Endothelial cell (in vitro differentiated cells): Measurements from ENCODE around the gene TLE3. TPM values are rescaled to one million over a fixed set of nuclear protein-coding genes. Genes with fewer than 3 reads are reported as not detected.

Experiments
- DNase-seq: peaks from one replicate; pipeline ENCODE4 v3.0.0; 2021; ENCODE audit warnings: low spot score
- H3K27ac Mint-ChIP-seq: one replicate; pipeline ENCODE4 v1.8.0; 2021; ENCODE audit warnings: mixed read lengths, inconsistent platforms; ENCODE audit not compliant: unreplicated experiment
- H3K27me3 Mint-ChIP-seq: one replicate; pipeline ENCODE4 v1.8.0; 2021; ENCODE audit warnings: mild to moderate bottlenecking, moderate library complexity, mixed read lengths, inconsistent platforms; ENCODE audit not compliant: unreplicated experiment
- H3K36me3 Mint-ChIP-seq: one replicate; pipeline ENCODE4 v1.8.0; 2021; ENCODE audit warnings: mild to moderate bottlenecking, low read depth, mixed read lengths, inconsistent platforms; ENCODE audit not compliant: unreplicated experiment
- H3K4me1 Mint-ChIP-seq: one replicate; pipeline ENCODE4 v1.8.0; 2021; ENCODE audit warnings: mild to moderate bottlenecking, mixed read lengths, inconsistent platforms; ENCODE audit not compliant: unreplicated experiment
- H3K4me3 Mint-ChIP-seq: one replicate; pipeline ENCODE4 v1.8.0; 2021; ENCODE audit warnings: mild to moderate bottlenecking, mixed read lengths, inconsistent platforms; ENCODE audit not compliant: unreplicated experiment
- H3K9me3 Mint-ChIP-seq: one replicate; pipeline ENCODE4 v1.8.0; 2021; ENCODE audit warnings: mixed read lengths, inconsistent platforms; ENCODE audit not compliant: unreplicated experiment
- total RNA-seq: library from RNA; stranded (reverse); fragmentation: NEBNext Ultra II Directional; extraction: Animal tissue kit (Norgen Biotek cat#: 25700); gene quantifications from one replicate; pipeline ENCODE4 v1.2.1, GENCODE V29; 2021; ENCODE audit not compliant: unreplicated experiment
- TF ChIP-seq, protein P1 (sequence below): fragments of 200-600 bp; sonication (generic); IDR thresholded peaks from one replicate; pipeline ENCODE4 v1.5.0; 2021; ENCODE audit warnings: antibody characterized with exemption; ENCODE audit not compliant: unreplicated experiment

Gene TLE3
- total RNA-seq, 1 donor from 2014 or later, result 80.8 TPM

DNA sequence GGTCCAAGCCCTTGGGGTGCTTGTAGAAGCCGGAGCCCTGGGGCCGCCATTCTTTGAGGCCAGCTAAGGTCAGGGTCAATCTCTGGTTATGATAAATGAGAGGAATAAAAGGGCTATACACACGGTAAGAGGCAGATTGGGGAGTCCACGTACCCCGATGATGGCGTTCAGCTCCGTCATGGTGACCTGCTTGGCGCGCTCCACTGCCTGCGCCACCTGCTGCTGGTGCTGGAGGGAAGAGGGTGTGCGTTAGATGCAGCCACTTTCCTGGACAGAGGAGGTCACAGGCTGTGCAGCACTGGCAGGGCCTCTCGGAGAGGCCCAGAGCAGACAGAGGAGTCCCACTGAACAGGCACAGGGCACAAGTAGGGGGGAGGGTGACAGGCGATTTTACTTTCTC lies 23.3 kb downstream of the TLE3 start:
- H3K4me1 Mint-ChIP-seq, result peaks cover 4% of the 10 kb centered on the region
- H3K27ac Mint-ChIP-seq, result no peak overlapping the region
- H3K9me3 Mint-ChIP-seq, result no peaks in the 10 kb centered on the region
- DNase-seq, result no peak
- H3K27me3 Mint-ChIP-seq, result peaks cover 5% of the 10 kb centered on the region
- H3K4me3 Mint-ChIP-seq, result no peak overlapping the region
- TF ChIP-seq, protein P1, sequence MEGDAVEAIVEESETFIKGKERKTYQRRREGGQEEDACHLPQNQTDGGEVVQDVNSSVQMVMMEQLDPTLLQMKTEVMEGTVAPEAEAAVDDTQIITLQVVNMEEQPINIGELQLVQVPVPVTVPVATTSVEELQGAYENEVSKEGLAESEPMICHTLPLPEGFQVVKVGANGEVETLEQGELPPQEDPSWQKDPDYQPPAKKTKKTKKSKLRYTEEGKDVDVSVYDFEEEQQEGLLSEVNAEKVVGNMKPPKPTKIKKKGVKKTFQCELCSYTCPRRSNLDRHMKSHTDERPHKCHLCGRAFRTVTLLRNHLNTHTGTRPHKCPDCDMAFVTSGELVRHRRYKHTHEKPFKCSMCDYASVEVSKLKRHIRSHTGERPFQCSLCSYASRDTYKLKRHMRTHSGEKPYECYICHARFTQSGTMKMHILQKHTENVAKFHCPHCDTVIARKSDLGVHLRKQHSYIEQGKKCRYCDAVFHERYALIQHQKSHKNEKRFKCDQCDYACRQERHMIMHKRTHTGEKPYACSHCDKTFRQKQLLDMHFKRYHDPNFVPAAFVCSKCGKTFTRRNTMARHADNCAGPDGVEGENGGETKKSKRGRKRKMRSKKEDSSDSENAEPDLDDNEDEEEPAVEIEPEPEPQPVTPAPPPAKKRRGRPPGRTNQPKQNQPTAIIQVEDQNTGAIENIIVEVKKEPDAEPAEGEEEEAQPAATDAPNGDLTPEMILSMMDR, result no peak
- peaks cover 48% of the 10 kb centered on the region for H3K36me3 Mint-ChIP-seq

DNA sequence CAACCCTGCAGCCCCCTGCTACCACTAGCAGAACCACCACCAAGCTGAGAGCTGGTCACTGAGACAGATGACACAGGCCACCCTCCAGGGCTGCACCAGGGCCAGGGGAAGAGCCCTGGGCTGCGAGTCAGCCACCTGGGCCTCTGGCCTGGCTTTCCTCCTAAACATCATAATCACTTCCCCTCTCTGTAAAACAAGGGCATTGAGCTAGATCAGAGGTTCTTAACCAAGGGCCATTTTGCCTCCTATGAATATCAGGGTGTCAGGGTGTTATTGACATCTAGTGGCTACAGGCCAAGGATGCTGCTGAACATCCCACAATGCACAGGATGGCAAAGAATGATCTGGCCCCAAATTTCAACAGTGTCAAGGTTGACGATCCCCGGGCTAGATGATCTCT lies 25.2 kb downstream of the TLE3 start:
- H3K4me3 Mint-ChIP-seq, result peak overlapping the region; percentile 9
- TF ChIP-seq, protein P1, result no peak
- H3K27me3 Mint-ChIP-seq, result peaks cover 5% of the 10 kb centered on the region
- no peak overlapping the region for H3K27ac Mint-ChIP-seq
- H3K9me3 Mint-ChIP-seq, result no peaks in the 10 kb centered on the region
- no peak for DNase-seq
- H3K36me3 Mint-ChIP-seq, result peaks cover 54% of the 10 kb centered on the region
- H3K4me1 Mint-ChIP-seq, result peaks cover 4% of the 10 kb centered on the region

DNA sequence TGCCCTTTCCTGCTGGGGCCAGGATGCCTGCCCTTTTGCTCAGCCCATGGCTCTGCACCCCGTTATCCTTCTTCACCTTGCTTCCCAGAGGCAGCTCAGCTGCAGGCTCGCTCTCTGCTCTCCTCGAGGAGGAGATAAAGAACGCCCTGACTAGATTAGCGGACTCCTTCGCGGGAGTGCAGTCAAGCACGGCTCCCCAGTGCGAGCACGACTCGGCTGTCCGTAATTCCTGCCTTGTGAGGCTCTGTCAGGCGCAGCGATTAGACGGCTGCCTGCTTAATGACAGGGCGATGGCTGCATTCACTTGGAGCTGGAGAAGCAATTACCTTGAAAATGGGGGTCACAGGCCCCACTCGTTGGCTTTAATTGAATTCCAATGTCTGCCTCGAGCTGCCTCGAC lies 25.9 kb downstream of the TLE3 start:
- Mint-ChIP-seq H3K4me1 (peaks cover 4% of the 10 kb centered on the region), H3K4me3 (no peak overlapping the region), H3K36me3 (peaks cover 60% of the 10 kb centered on the region), H3K27ac (no peak overlapping the region), H3K27me3 (peaks cover 5% of the 10 kb centered on the region), H3K9me3 (no peaks in the 10 kb centered on the region)
- TF ChIP-seq, protein P1, result no peak
- DNase-seq, result no peak

DNA sequence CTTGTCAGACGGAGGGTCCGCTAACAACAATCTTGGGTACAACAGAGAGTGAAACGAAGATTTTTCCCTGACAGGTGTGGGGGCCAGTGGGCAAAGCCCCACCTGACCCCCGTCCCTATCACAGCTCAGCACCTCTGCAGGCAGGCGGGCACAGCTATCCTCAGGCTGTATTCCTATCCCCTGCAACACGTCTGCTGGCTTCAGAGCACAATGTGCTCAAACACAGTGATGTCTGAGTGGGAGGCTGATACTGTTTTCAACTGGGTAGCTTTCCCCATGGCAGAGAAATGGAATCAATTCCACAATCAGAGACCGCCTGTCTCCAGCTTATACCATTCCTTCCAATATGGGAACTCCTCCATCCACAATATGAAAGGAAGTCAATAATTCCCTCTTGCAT lies 28.0 kb downstream of the TLE3 start:
- H3K27me3 Mint-ChIP-seq, result peaks cover 5% of the 10 kb centered on the region
- TF ChIP-seq, protein P1, result no peak
- no peak for DNase-seq
- no peaks in the 10 kb centered on the region for H3K9me3 Mint-ChIP-seq
- H3K27ac Mint-ChIP-seq, result no peak overlapping the region
- H3K36me3 Mint-ChIP-seq, result peaks cover 57% of the 10 kb centered on the region
- H3K4me1 Mint-ChIP-seq, result peaks cover 4% of the 10 kb centered on the region
- no peak overlapping the region for H3K4me3 Mint-ChIP-seq

DNA sequence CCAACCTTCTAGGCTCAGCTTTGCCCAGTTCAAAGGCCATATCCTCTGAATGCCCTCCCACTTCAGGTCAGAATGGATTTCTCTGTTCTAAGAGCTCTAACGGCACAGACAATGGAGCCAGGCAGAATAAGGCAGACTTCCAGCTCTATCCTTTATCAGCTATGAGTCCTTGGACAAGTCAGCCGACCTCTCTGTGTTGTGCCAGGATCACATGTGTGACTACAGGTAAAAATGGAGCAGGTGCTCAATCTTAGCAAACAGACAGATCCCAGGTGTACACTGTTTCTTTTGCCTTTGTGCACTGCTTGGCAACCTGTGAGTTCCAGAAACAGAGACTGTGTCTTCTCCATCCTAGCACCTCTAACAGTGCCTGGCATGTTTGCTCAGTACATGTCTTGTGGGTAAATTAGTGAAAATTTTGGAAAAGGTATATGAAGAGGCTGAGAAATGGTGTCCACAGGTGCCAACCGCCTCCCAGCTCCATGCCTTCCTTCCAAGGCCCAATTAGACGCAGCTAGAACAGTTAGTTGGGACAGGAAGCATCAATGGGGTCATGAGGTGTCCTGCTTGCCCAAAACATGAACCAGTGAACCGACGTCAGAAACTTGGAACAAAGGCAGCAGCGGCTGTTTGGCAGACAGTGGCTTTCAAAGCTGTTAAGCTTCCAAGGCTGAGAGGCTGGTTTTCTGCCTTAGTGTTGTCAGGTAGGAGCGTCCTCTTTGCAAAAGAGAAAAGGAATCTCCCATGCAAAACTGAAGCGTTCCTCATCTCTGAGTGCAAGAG lies 28.7 kb downstream of the TLE3 start:
- peaks cover 4% of the 10 kb centered on the region for H3K4me1 Mint-ChIP-seq
- H3K4me3 Mint-ChIP-seq, result no peak overlapping the region
- no peaks in the 10 kb centered on the region for H3K9me3 Mint-ChIP-seq
- peaks cover 5% of the 10 kb centered on the region for H3K27me3 Mint-ChIP-seq
- TF ChIP-seq, protein P1, result no peak
- no peak overlapping the region for H3K27ac Mint-ChIP-seq
- peaks cover 51% of the 10 kb centered on the region for H3K36me3 Mint-ChIP-seq
- no peak for DNase-seq
